Neural cell (in vitro differentiated cells): ENCODE results near the gene SLC37A1. TPM values are rescaled to one million over a fixed set of nuclear protein-coding genes. Genes with fewer than 3 reads are reported as not detected.

Experiments used
- H2AFZ ChIP-seq: fragments of 200-600, 300-800 bp; sonication (generic), shearing (Covaris generic); 2 replicates; pipeline ENCODE4 v1.6.0; 2014; ENCODE audit warnings: low read depth, mild to moderate bottlenecking, antibody characterized with exemption, low read length, moderate library complexity
- H3F3A ChIP-seq: fragments of 200-600 bp; shearing (Covaris generic); 2 replicates; pipeline ENCODE4 v1.6.1; 2016; ENCODE audit warnings: mild to moderate bottlenecking, moderate library complexity, mixed read lengths, antibody characterized with exemption, low read length; ENCODE audit not compliant: insufficient read depth, poor library complexity, severe bottlenecking
- H3K27ac ChIP-seq: fragments of 200-600, 300-800 bp; sonication (generic), shearing (Covaris generic); 2 replicates; pipeline ENCODE4 v1.5.1; 2014; ENCODE audit warnings: mild to moderate bottlenecking, low read length, moderate library complexity
- H3K27me3 ChIP-seq: fragments of 300-800, 200-600 bp; sonication (generic), shearing (Covaris generic); 2 replicates; pipeline ENCODE4 v1.6.0; 2014; ENCODE audit warnings: mild to moderate bottlenecking, low read depth, low read length, moderate library complexity; ENCODE audit not compliant: insufficient read depth
- H3K36me3 ChIP-seq: fragments of 300-800, 200-600 bp; sonication (generic), shearing (Covaris generic); 2 replicates; pipeline ENCODE4 v1.5.1; 2014; ENCODE audit warnings: mild to moderate bottlenecking, antibody characterized with exemption, low read length, moderate library complexity; ENCODE audit not compliant: insufficient read depth
- H3K4me2 ChIP-seq: fragments of 300-800, 200-600 bp; sonication (generic), shearing (Covaris generic); 2 replicates; pipeline ENCODE4 v1.6.0; 2014; ENCODE audit warnings: mild to moderate bottlenecking, low read length
- H3K4me3 ChIP-seq: fragments of 300-800, 200-600 bp; sonication (generic), shearing (Covaris generic); 2 replicates; pipeline ENCODE4 v1.5.1; 2014; ENCODE audit warnings: mild to moderate bottlenecking, low read length, moderate library complexity
- H3K79me2 ChIP-seq: fragments of 200-600 bp; shearing (Covaris generic); replicated peaks from 2 replicates; pipeline ENCODE4 v1.6.0; 2014; ENCODE audit warnings: mild to moderate bottlenecking, low read length, moderate library complexity; ENCODE audit not compliant: insufficient read depth
- H3K9ac ChIP-seq: fragments of 300-800, 200-600 bp; sonication (generic), shearing (Covaris generic); 2 replicates; pipeline ENCODE4 v1.6.1; 2016; ENCODE audit warnings: mild to moderate bottlenecking, low read length, mixed read lengths
- H3K9me2 ChIP-seq: fragments of 200-600 bp; shearing (Covaris generic); 2 replicates; pipeline ENCODE4 v1.6.1; 2016; ENCODE audit warnings: mild to moderate bottlenecking, low read length, mixed read lengths; ENCODE audit not compliant: insufficient read depth
- H3K9me3 ChIP-seq: fragments of 200-600, 300-800 bp; sonication (generic), shearing (Covaris generic); 2 replicates; pipeline ENCODE4 v1.6.1; 2016; ENCODE audit warnings: mild to moderate bottlenecking, mixed run types, low read length, moderate library complexity, mixed read lengths
- H4K20me1 ChIP-seq: fragments of 200-600 bp; shearing (Covaris generic); 2 replicates; pipeline ENCODE4 v1.6.1; 2016; ENCODE audit warnings: mild to moderate bottlenecking, mixed run types; ENCODE audit not compliant: insufficient read depth
- CTCF ChIP-seq: fragments of 450-650 bp; IDR thresholded peaks from 2 replicates; pipeline ENCODE4 v1.5.1; 2014; ENCODE audit warnings: antibody characterized with exemption, mild to moderate bottlenecking, moderate library complexity; ENCODE audit not compliant: poor library complexity, severe bottlenecking
- EP300 ChIP-seq: fragments of 450-650 bp; conservative IDR thresholded peaks from 2 replicates; pipeline ENCODE4 v1.6.1; 2014; ENCODE audit warnings: antibody characterized with exemption, mild to moderate bottlenecking, moderate library complexity; ENCODE audit not compliant: poor library complexity, severe bottlenecking
- EZH2 ChIP-seq: fragments of 200-600, 300-800 bp; shearing (Covaris generic), sonication (generic); IDR thresholded peaks from 2 replicates; pipeline ENCODE4 v1.6.1; 2014; ENCODE audit warnings: antibody characterized with exemption, low read length, borderline replicate concordance, mild to moderate bottlenecking; ENCODE audit not compliant: insufficient read depth, poor library complexity, severe bottlenecking
- MXI1 ChIP-seq: fragments of 450-650 bp; conservative IDR thresholded peaks from 2 replicates; pipeline ENCODE4 v1.6.1; 2014; ENCODE audit warnings: antibody characterized with exemption, mild to moderate bottlenecking; ENCODE audit not compliant: poor library complexity, severe bottlenecking
- POLR2AphosphoS5 ChIP-seq: IDR thresholded peaks from 2 replicates; pipeline ENCODE4 v1.6.1; 2012
- RAD21 ChIP-seq: fragments of 450-650 bp; conservative IDR thresholded peaks from 2 replicates; pipeline ENCODE4 v1.6.1; 2014; ENCODE audit warnings: antibody characterized with exemption, mild to moderate bottlenecking, moderate library complexity
- REST ChIP-seq: IDR thresholded peaks from 2 replicates; pipeline ENCODE4 v1.6.1; 2012; ENCODE audit warnings: borderline replicate concordance
- SMC3 ChIP-seq: fragments of 450-650 bp; conservative IDR thresholded peaks from 2 replicates; pipeline ENCODE4 v1.6.1; 2014; ENCODE audit warnings: antibody characterized with exemption, mild to moderate bottlenecking, moderate library complexity; ENCODE audit not compliant: poor library complexity
- TAF1 ChIP-seq: IDR thresholded peaks from 2 replicates; pipeline ENCODE4 v1.6.1; 2012; ENCODE audit warnings: low read depth
- polyA plus RNA-seq: library from polyadenylated mRNA; depleted of rRNA; stranded (reverse); fragments of >200 nt; gene quantifications from 2 replicates; pipeline ENCODE4 v1.2.3, GENCODE V29; 2014

The SLC37A1 gene
- polyA plus RNA-seq, 1 donor from 2014 or later: 60.7 TPM

- no peaks in the 10 kb centered on the region for H3F3A ChIP-seq
- no peak overlapping the region for H3K9ac ChIP-seq
- no peak overlapping the region for H2AFZ ChIP-seq
- TF ChIP-seq TAF1: no peak
- TF ChIP-seq POLR2AphosphoS5: no peak
- no peak for TF ChIP-seq EP300
- TF ChIP-seq SMC3: no peak
- TF ChIP-seq REST: no peak
- no peak for TF ChIP-seq RAD21
- TF ChIP-seq EZH2: no peak
- no peak for TF ChIP-seq CTCF
- no peak for TF ChIP-seq MXI1
- H3K9me2 ChIP-seq: no peaks in the 10 kb centered on the region
- no peak overlapping the region for H3K4me3 ChIP-seq
- H3K79me2 ChIP-seq: no peaks in the 10 kb centered on the region
- peaks cover 8% of the 10 kb centered on the region for H3K36me3 ChIP-seq
- no peaks in the 10 kb centered on the region for H3K27me3 ChIP-seq
- H3K4me2 ChIP-seq: no peak overlapping the region
- no peaks in the 10 kb centered on the region for H4K20me1 ChIP-seq
- H3K27ac ChIP-seq: no peak overlapping the region
- H3K9me3 ChIP-seq: no peaks in the 10 kb centered on the region
Measured at GRCh38 chr21:42541618-42542017, 28.0 kb downstream of the SLC37A1 start.

- TF ChIP-seq POLR2AphosphoS5: no peak
- no peak for TF ChIP-seq EZH2
- no peak for TF ChIP-seq REST
- no peak for TF ChIP-seq TAF1
- TF ChIP-seq EP300: no peak
- TF ChIP-seq SMC3: no peak
- no peak for TF ChIP-seq CTCF
- no peak for TF ChIP-seq RAD21
- TF ChIP-seq MXI1: no peak
Measured at GRCh38 chr21:42542196-42542595, 28.5 kb downstream of the SLC37A1 start.

More at GRCh38 chr21:42542196-42542595, 28.5 kb downstream of the SLC37A1 start:
- no peak overlapping the region for H3K4me2 ChIP-seq
- no peaks in the 10 kb centered on the region for H3K9me2 ChIP-seq
- H3K36me3 ChIP-seq: peaks cover 8% of the 10 kb centered on the region
- no peaks in the 10 kb centered on the region for H3F3A ChIP-seq
- H3K9me3 ChIP-seq: no peaks in the 10 kb centered on the region
- H3K79me2 ChIP-seq: no peaks in the 10 kb centered on the region
- no peaks in the 10 kb centered on the region for H3K27me3 ChIP-seq
- H3K4me3 ChIP-seq: no peak overlapping the region
- H4K20me1 ChIP-seq: no peaks in the 10 kb centered on the region
- H3K9ac ChIP-seq: no peak overlapping the region
- H3K27ac ChIP-seq: no peak overlapping the region
- H2AFZ ChIP-seq: no peak overlapping the region
